LNCAP (cell line): ENCODE data around the gene MEGF11.

Experiments
- CTCF ChIP-seq: fragments of 450-650 bp; IDR thresholded peaks from 2 replicates; pipeline ENCODE4 v1.5.1; 2017; ENCODE audit warnings: mild to moderate bottlenecking

Gene MEGF11

GRCh38 chr15:66144978-66145725 is 108.4 kb downstream of the MEGF11 start:
- no peak for TF ChIP-seq CTCF

- no peak for TF ChIP-seq CTCF
These were observed 111.3 kb downstream of the MEGF11 start for GRCh38 chr15:66142285-66142684.

DNA sequence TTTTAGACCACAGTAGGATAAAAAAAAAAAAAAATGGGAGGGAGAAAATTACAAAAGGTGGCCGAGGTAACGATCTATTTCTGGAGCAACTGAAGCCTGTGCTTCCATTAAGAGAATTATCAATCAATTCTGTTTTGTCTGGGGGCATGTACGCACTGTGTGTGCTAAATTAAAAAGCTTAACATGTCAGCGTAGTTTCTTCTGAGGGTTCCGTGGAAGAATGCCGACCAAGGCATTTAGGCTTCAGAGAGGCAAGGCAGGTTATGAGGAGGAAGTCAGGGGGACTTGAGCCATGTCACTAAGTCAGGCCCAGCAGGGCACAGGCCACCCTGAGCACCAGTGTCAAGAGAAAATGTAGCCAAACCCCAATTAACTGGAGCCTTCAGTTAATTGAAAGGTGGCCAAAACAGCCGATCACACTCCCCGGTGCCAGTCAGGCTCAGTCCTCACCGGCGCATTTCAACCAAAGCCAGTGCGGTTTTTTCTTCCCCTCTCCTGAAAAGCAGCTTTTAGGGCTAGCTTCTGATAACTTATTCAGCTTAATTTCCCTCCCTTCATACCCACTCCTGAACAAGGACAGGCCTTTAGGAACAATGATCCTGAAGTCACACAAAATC is 113.9 kb downstream of the MEGF11 start:
- no peak for TF ChIP-seq CTCF

GRCh38 chr15:66138892-66139590 is 114.5 kb downstream of the MEGF11 start:
- no peak for TF ChIP-seq CTCF

DNA sequence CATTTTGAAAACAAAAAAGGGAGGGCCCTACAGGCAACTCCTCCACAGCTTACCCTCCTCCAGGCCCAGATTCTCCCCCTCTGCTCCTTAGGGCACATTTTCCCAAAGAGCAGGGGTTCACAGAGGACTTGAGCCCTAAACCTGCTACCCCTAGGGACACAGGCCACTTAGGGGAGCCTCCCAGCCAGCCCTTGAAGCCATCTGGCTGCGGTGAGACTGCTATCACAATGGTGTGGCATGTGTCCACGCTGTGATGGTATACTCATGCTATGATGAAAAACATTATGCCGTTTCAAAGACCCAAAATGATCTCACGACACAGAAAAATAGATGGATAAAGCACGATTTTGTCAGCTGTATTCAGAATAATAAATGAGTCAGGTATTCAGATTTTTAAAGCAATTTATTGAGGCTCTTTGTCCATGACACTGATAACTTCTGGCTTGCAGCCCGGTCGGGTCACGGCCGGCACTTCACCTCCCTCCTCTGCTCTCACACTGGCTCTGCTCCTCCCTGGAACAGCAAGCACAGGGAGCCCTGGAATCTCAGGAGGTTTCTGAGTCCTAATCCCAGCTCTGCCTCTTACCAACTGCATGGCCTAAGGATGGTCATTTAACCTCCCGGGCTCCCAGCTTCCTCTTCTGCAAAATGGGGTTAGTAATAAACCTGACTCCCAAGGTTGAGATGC is 115.3 kb downstream of the MEGF11 start:
- TF ChIP-seq CTCF, result no peak

GRCh38 chr15:66136948-66137347 is 116.6 kb downstream of the MEGF11 start:
- TF ChIP-seq CTCF, result no peak

DNA sequence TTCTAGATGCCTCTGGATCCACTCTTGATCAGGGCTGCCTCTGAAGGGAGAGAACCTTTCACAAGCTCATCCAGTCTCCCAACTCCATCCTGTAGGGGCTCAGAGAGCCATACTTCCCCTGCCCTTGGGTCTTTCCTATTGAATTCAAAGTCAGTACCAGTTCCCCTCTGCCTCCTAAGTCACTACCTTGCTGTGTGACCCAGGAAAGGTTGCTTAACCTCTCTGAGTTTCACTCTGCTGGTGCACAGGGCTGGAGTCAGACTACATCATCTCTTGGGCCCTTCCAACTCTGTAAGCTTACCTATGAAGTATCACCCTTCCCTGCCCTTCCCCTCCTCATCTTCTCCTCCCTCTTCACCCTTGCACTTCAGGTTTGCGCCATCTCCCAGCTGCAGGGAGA is 117.9 kb downstream of the MEGF11 start:
- TF ChIP-seq CTCF, result no peak
